GM19397 (cell line): ENCODE results near the gene CDH4.

Experiments used
- ATAC-seq: cut with Tn5 transposase; IDR thresholded peaks from one replicate; pipeline ENCODE4 v1.9.1; 2021; ENCODE audit warnings: mild to moderate bottlenecking, moderate library complexity; ENCODE audit not compliant: unreplicated experiment

CDH4 gene

GRCh38 chr20:61754976-61755778 is 503.1 kb downstream of the CDH4 start:
- no peak for ATAC-seq

- ATAC-seq: no peak
These were observed 504.1 kb downstream of the CDH4 start for GRCh38 chr20:61755971-61756845.

- no peak for ATAC-seq
These were observed 505.1 kb downstream of the CDH4 start for GRCh38 chr20:61756966-61757677.

- no peak for ATAC-seq
These were observed 505.9 kb downstream of the CDH4 start for GRCh38 chr20:61757678-61758563.

- ATAC-seq: no peak
These were observed 506.6 kb downstream of the CDH4 start for GRCh38 chr20:61758564-61759200.

GRCh38 chr20:61759286-61760065 is 507.4 kb downstream of the CDH4 start:
- no peak for ATAC-seq

GRCh38 chr20:61760321-61760720 is 508.3 kb downstream of the CDH4 start:
- no peak for ATAC-seq

- ATAC-seq: no peak
These were observed 508.7 kb downstream of the CDH4 start for GRCh38 chr20:61760731-61761130.

- ATAC-seq: no peak
These were observed 509.5 kb downstream of the CDH4 start for GRCh38 chr20:61761453-61762166.

- ATAC-seq: no peak
These were observed 510.2 kb downstream of the CDH4 start for GRCh38 chr20:61762167-61762710.

GRCh38 chr20:61762886-61763739 is 511.1 kb downstream of the CDH4 start:
- ATAC-seq: no peak

- no peak for ATAC-seq
These were observed 511.8 kb downstream of the CDH4 start for GRCh38 chr20:61763740-61764400.

GRCh38 chr20:61764471-61765025 is 512.5 kb downstream of the CDH4 start:
- ATAC-seq: no peak

- ATAC-seq: no peak
These were observed 513.2 kb downstream of the CDH4 start for GRCh38 chr20:61765081-61765870.

GRCh38 chr20:61765871-61766654 is 514.0 kb downstream of the CDH4 start:
- ATAC-seq: no peak
